IPS-NIHi11 (cell line): Measurements from ENCODE around the gene ZNF784.
A peak's percentile ranks its signal among the peaks of the same experiment; 100 is the strongest.

Source experiments
- DNase-seq: peaks from one replicate; pipeline ENCODE4 v3.0.0; 2012; ENCODE audit warnings: mixed read lengths, low spot score

The ZNF784 gene

DNA sequence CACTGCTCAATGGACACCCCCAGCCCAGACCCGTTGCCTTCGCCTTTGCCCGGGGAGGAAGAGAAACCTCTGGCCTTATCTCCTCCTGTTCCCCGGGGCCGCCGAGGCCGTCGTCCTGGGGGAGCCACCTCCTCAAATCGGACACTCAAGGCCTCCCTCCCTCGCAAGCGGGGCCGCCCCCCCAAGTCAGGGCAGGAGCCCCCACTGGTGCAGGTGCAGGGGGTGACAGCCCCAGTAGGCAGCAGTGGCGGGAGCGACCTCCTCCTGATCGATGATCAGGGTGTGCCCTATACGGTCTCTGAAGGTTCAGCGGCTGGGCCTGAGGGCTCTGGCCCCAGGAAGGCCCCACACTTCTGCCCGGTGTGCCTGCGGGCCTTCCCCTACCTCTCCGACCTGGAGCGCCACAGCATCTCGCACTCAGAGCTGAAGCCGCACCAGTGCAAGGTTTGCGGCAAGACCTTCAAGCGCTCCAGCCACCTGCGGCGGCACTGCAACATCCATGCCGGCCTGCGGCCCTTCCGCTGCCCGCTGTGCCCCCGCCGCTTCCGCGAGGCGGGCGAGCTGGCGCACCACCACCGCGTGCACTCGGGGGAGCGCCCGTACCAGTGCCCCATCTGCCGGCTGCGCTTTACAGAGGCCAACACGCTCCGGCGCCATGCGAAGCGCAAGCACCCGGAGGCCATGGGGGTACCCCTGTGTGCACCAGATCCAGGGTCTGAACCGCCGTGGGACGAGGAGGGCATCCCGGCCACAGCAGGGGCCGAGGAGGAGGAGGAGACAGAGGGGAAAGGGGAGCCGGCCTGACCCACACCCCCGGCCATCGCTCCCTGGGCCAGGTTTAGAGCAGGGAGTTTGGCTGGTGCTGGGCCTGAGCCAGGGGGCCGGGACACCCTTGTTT, 22.0 kb downstream of the ZNF784 start:
- DNase-seq = no peak

GRCh38 chr19:55601084-55601483, 23.3 kb downstream of the ZNF784 start:
- no peak for DNase-seq

DNA sequence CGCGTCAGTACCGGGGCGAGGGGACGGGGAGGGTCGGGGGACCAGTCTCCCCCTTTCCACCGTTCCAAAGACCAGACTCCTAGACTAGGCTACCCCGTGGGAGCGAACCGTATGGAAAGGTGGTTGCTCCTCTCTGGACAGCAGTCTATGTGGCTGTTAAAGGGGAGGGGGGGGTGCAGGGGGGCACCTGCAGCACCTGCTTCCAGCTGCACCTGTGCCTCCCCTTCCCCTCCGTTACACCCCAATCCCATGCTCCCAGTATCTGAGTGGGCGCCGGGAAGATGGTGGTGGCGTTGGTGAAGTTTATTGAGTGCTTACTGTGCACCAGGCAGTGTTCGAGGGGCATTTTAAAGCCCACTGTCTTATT, 23.7 kb downstream of the ZNF784 start:
- no peak for DNase-seq

DNA sequence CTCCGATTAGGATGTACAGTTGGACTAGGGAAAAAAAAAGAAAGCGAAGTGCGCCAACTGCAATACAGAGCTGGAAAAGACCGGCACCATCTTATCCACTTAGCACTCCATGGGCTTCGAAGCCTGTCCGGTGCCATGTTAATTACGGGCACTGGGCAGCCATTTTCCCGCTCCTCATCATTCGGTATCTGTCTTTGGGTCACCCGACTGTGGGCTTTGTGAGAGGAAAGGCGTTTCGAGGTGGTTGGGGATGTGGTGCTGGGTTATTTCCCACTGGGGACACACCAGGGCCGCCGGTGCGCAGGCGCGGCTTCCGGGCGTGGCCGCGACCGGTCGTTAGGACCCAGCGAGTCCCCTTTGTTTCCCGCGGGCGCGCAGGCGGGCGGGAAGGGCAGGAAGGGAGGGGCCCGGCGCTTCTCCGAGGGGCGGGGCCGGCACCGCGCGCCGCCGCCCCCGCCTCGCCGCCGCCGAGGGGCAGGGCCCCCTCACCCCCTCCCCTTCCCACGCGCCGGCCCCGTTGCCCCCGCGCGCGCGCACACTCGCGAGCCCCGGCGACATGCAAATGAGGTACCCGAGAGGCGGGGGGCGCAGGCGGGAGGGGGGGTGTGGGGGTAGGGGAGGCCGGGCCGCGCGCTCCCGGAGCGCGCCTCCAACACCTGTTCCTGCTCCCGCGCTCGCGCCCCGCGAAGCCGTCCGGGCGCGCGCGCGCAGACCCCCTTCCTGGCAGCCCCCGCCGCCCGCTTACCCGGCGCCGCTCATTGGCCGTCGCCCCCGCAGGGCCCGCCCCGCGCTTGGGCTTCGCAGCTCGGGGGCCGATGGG, 24.3 kb downstream of the ZNF784 start, which contains the start of gene ZNF524:
TSS of gene ZNF524 (plus strand) at position 447 of the 820 bp plus-strand sequence. CDS start 1,825 bp downstream, outside the sequence.
- peak; percentile 71 for DNase-seq

- peak; percentile 68 for DNase-seq
Observed at GRCh38 chr19:55599468-55599841, 24.9 kb downstream of the ZNF784 start, which contains the start of gene FIZ1. TSS of gene FIZ1 (minus strand) at chr19:55599517. CDS start at chr19:55597865, 1,652 bp downstream.

DNA sequence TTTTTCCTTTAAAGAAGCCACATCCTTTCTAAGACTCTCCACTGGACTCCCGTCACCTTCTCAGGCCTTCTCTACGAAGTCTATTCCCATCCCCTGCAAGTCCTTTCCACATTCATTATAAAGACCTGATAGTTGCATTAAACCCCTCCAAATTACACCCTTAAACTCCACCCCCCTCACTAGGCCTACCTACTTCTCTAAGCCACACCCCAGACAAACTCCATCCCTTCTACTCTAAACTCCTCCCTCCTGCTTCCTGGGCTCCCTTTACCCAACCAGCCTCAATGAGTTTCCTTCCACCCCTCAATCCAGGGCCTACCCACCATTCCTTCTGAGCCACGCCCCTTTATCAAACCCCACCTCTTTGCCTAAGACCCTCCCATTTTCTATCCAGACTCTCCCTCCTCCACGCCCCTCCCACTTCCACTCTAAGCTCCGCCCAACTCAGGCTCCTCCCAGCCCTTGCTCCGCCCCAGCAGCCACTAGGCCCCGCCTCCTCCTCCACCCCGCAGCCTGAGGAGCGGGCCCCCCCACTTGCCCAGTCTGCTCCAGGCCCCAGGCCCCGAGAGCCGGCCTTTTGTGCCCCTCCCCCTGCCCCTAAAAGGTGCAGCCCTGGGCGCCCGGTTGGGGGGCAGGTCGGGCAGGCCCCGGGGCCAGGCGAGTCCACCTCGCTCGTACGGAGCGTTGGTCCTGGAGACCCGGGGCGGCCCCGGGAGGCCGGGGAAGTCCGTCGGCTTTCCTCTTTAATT, 25.5 kb downstream of the ZNF784 start:
- peak; percentile 76 for DNase-seq

DNA sequence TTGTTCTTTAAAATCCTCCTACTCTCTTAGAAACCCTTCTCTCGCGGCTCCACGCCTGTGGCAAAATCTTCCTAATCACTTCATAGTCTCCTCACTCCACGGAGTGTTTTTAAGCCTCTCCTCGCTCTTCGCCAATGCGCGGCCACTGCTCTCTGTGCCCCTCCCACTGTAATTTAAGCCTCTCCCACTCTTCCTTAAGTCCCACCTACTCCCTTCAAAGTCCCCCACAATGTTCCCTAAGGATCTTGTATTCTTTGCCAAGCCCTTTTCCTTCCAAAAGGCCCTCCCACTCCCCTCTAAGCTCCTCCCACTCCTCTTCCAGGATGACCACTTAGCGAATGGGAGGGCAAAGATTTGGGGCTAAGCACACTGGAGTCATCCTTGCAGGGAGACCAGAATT, 26.3 kb downstream of the ZNF784 start:
- peak; percentile 19 for DNase-seq

DNA sequence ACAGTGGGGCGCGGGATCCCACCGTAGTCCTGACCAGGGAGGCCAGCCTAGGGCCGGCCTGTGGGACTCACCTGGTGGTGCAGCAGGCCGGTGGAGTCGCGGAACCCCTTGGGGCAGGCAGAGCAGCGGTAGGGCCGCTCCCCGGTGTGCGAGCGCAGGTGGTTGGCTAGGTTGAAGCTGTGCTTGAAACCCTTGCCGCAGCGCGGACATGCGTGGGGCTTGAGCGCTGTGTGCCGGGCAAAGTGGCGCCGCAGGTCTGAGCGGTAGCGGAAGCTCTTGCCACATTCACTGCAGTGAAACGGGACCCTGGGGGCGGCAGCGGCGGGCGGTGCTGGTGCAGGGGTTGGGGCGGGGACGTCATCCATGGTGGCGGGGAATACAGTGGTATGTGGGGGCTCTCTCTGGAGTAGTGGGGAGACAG, 26.9 kb downstream of the ZNF784 start:
- no peak for DNase-seq

DNA sequence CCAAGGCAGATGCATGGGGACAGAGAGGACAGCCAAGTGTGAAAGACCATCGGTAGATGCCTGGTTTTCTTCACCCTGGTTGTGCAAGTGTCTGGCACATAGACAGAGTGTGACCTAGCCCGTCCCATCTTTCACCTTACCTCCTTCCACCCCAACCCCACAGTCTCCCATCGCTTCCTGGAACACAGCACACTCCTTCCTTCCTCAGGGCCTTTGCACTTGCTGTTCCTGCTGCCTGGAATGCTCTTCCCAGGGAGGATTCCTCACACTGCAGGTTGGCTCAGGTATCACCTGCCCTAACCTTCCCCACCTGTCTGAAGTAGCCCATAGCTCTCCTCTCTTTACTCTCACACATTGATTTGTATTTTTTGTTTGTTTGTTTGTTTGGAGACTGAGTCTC, 28.1 kb downstream of the ZNF784 start:
- DNase-seq = no peak

DNA sequence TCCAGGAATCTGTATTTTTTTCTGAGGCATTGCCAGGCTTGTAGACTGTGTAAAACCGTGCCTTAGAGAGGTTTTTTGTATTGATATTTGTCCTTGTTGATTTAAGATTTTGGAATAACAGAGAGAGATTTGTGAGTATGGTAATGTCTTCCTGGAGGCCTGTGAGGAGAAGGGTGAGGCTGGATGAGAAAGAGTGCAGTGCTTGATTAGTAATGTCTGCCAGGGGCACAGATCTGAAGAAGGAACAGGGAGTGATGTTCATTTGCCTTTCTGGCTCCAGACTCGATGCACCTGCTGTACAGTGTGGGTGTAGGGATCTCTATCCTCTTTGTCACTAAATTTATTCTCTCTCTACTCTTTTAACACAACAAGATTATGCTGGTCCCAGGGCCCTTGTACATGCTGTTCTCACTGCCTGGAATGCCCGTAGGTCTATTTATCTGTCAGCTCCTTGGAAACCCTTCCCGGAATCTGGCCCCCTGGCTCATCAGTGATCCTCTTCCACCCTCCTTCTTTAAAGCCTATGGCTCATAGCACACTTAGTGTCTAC, 29.3 kb downstream of the ZNF784 start:
- DNase-seq = no peak

GRCh38 chr19:55593096-55593772, 31.1 kb downstream of the ZNF784 start:
- DNase-seq = no peak

- DNase-seq = no peak
Observed at GRCh38 chr19:55592391-55593090, 31.8 kb downstream of the ZNF784 start.

DNA sequence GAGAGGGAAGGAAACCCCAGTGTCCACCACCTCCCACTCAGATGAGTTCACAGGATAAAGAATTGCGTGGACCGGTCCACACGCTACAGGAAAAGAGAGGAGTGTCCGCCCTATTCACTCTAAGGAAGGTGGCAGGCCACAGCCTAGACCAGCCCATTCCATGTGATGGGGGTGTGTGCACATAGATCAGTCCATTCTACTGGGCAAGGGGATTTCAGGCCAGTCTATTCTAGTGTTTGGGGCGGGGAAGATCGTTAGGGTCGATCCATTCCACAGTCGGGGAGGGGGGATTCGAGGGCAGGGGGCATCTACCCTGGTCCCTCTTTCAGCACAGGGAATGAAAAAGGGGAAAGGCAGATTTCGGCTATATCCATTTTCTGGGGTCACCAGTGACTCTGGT, 32.8 kb downstream of the ZNF784 start:
- no peak for DNase-seq

DNA sequence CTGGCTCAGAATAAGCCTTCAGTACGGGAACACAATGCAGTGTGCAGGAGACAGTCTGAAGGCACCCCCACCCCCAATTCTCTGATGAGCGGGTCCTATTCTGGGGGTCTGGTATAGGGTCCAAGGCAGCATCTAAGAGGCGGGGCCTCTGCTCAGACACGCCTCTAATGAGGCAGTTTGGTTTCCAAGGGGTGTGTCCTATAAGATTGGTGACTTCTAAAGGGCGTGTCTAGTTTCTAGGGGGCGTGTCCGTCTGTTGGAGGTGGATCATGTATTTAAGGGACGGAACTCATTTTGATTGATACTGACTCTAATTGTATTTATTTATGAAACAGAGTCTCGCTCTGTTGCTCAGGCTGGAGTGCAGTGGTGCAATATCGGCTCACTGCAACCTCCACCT, 33.7 kb downstream of the ZNF784 start:
- DNase-seq = peak; percentile 40

DNA sequence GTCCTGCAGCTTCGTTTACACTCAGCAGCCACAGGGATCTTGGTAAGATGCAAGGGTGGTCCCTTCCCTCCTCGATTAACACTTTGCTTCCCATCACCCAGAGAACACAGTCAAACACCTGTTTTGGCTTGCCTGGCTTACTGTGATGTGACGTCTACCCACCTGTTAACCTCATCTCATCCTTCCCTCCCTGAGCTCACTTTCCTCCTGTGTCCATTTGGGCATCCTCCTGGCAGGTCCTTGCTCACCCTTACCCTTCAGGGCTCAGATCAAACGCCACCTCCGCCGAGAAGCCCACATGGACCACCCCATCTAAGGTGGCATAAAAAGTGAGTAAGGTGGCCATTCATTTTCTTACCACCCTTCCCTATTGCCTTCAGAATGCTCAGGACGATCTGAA, 34.3 kb downstream of the ZNF784 start:
- DNase-seq = no peak

DNA sequence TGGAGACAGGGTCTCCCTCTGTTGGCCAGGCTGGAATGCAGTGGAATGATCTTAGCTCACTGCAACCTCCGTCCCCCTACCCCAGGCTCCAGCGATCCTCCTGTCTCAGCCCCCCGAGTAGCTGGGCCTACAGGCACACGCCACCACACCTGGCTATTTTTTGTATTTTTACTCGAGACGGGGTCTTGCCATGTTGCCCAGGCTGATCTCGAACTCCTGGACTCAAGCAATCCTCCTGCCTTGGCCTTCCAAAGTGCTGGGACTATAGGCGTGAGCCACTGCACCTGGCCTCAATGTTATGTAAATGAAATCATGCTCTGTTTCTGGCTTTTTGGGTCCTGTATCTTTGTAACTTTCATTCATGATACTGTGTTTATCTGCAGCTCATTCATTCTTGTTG, 35.6 kb downstream of the ZNF784 start:
- no peak for DNase-seq

DNA sequence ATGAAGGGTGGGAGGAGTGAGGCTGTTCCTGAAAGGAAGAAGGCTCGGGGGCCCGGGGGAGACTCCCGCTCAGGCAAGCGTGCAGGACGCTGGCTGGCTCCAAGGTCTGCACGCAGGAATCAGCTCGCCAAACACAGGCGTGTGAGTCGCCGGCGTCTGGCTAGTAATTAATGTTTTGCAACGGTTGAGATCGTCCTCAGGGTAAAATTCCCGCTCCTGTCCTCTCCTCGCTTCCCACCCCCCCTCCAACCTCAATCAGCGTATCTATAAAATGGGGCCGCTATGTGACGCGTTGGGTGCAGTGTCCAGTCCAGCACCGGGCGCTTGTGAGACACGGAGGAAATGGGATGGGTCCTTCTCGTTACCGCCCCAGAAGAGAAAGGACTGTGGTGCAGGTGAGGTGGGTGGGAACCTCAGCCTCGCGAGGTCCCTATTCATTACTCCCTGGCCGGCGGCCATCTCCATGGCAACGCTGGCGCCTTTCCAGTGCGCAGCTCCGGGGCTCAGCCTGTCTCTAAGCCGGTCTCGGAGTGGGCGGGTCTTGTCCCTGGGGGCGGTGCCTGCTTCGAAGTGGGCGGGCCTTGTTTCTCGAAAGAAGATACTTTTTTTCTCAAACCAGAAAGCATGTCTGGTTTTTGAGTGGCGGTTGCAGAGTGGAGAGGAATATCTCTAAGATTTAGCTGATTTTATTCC, 37.2 kb downstream of the ZNF784 start:
- peak; percentile 95 for DNase-seq

DNA sequence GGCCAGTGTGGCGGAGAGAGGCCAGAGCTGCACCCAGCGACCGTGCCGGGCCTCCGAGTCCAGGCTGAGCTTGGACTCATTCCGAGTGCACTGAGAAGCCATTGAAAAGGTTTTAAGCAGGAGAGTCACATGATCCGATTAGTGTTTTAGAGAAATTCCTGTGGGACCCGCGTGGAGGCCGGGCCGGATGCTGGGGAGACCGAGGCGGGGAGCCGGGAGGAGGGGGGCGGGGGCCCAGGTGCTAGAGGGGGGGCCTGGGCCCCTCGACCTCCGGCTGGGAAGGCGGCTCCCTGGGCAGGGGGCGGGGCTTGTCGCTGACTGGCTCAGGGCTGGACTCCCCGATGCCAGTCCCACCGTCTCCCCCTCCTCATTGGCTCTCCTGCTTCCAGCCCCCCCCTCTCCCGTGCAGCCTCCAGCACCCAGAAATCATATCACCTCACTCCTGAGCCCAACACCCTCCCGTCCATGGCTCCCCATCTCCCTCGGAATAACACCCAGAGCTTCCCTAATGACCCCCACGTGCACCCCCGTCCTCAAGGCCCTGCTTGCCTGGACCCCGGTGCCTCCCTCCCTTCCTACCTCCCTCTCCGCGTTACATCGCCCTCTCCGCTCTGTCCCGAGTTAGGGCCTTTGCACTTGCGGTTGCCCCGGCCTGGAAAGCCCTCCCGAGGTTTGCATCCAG, 38.6 kb downstream of the ZNF784 start:
- DNase-seq = peak; percentile 80

- DNase-seq = no peak
Observed at GRCh38 chr19:55584871-55585270, 39.5 kb downstream of the ZNF784 start.
